Skeletal muscle cell (primary cell): ENCODE results near the gene DIO3.
"Not testable (repeated sequence)": the region's sequence is repeated elsewhere in the genome, so short reads cannot be mapped to it uniquely, and the experiment has no call there.

Source experiments
- DNase-seq: peaks from one replicate; pipeline ENCODE4 v3.0.0-alpha.2; 2010; ENCODE audit warnings: low read depth
- H3K4me3 ChIP-seq: 2 replicates; pipeline ENCODE4 v1.5.1; 2011; ENCODE audit warnings: low read depth, mild to moderate bottlenecking, control low read depth, low read length, moderate library complexity

Gene DIO3

DNA sequence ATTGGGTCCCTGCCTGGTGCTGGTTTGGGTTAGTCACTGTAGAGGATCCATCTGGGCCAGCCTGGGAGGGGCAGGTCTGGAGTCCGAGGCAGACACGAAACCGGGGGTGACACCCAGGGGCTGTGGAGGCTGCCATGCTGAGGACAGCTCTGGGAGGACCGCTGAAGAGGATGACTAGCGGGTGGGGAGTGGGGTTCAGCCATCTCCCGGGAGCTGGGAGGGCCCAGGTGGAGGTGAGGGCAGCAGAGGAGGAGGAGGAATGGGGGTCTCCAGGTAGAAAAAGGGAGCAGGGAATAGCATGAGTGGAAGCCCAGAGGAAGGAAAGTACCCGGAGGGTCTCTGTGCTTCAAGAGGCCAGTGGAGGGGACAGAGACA is 4.0 kb upstream of the DIO3 start:
- no peak for DNase-seq
- H3K4me3 ChIP-seq, result no peak overlapping the region

DNA sequence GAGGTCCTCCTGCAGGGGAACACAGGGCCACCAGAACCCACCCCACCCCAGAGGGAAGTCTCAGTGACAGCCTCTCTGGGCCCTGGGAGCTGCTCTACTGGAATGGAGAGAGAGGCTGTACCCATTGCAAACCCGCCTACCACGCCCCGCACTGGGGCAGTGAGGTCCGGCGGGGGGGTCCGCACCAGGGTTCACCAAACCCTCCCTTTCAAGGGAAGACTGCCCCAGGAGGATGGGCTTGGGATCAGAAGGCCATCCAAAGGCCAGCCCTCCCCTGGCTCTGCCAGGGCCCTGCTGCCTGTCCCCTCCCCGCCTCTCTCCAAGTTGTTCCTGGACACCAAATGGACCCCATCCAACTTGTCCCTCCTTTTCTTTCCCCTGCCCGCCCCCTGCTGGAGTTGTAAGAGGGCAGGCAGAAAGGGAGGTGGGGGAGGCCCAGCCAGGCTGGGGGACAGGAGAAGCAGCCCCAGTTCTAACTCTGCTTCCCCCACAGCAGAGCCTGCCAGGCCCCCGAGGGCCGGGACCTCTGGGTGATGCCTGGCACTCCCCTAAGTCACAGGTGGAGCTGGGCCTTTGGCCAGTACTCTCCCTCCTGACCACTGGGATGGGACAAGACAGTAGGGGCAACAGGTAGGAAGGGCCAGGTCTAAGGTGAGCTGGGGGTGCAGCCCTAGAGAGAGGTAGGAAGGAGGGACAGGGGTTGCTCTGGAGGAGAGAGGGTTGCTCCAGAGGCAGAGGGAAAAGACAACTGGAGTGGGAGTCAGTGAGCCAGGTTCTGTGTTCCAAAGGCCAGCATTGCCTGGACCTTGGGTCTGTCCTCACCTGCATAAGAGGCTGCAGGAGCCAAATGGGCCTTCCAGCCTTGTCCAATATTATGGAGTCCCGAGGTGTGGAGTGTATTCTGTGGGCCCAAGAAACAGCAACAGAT is 3.2 kb upstream of the DIO3 start:
- DNase-seq, result no peak
- H3K4me3 ChIP-seq, result no peak overlapping the region

DNA sequence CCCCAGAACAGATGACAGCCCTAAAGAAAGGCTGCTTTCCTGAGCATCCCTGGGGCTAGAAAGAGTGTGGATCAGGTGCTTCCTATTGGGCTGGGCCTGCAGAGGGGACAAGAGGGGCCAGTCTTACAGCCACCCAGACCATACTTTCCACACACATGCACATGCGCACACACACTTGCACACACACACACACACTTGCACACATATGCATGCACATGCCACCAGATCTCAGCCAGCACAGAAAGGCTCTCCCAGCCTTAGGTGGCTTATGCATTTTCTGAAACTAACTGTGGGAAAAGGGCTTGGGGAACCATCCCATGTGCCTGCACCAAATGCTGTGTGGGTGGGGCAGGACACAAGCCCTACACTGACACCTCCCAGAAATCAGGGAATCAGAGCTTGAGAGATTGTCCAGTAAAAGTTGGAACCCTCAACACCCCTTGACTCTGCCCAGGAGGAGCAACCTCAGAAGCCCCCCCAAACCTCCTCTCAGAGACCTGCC is 2.5 kb upstream of the DIO3 start:
- DNase-seq, result no peak
- no peak overlapping the region for H3K4me3 ChIP-seq

DNA sequence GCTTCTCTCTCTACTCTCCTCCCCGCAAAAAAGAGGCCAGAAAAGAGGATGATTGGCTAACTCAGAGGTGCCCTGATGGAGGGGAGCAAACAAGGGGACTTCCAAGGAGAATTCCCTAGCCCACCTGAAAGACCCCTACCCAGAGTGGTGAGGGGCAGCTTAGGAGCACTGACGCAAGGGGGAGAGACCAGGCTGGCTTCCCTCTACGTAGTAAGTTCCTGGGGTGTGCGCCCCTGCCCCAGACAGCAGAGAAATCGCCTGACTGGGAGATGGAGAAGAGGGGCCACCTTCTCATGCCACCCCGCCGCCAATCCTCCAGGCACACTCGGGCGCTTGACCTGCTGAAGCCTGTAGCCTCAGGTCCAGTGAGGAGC is 2.1 kb upstream of the DIO3 start:
- no peak overlapping the region for H3K4me3 ChIP-seq
- DNase-seq, result no peak

GRCh38 chr14:101559624-101560533 is 1.4 kb upstream of the DIO3 start:
- no peak for DNase-seq
- H3K4me3 ChIP-seq, result no peak overlapping the region

DNA sequence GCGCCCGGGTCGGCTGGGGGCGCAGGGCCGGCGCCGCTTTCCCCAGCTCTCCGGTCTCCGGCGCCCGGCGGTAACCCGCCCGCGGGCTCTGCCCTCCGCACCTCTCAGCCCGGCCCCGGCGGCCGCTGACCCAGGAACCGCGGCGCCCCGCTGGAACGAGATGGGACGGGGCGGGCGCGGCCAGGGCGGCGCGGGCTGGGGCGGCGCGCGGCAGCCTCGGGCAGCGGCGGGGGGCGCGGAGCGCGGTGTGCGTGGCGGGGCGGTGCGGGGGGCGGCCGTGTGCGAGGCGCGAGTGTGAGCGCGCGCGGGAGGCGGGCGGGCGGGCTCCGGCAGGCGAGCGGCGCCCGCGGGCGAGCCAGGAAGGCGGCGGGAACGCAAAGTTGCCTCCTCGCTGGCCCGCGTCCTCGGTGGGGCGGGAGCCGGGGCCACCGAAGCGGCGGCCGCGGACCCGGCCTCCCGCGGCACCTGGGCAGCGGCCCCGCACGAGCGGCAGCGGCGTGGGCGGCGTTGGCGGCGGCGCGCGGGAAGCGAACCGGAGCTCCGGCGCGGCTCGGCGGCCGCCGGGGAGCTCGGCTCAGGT is 671 bp upstream of the DIO3 start:
- DNase-seq, result no peak
- H3K4me3 ChIP-seq, result no peak overlapping the region

GRCh38 chr14:101561897-101562490 is 699 bp downstream of the DIO3 start:
- no peak overlapping the region for H3K4me3 ChIP-seq
- DNase-seq, result no peak

GRCh38 chr14:101562659-101563351 is 1.5 kb downstream of the DIO3 start:
- DNase-seq, result no peak

GRCh38 chr14:101563352-101563653 is 2.0 kb downstream of the DIO3 start:
- H3K4me3 ChIP-seq, result no peak overlapping the region
- DNase-seq, result no peak

More at GRCh38 chr14:101562659-101563351, 1.5 kb downstream of the DIO3 start:
- no peak overlapping the region for H3K4me3 ChIP-seq

- no peak for DNase-seq
- no peak overlapping the region for H3K4me3 ChIP-seq
Observed at GRCh38 chr14:101563654-101564443, 2.6 kb downstream of the DIO3 start.

- no peak for DNase-seq
- H3K4me3 ChIP-seq, result no peak overlapping the region
Observed at GRCh38 chr14:101564444-101564776, 3.1 kb downstream of the DIO3 start.

- DNase-seq, result no peak
- no peak overlapping the region for H3K4me3 ChIP-seq
Observed at GRCh38 chr14:101564819-101565698, 3.8 kb downstream of the DIO3 start.

- H3K4me3 ChIP-seq, result no peak overlapping the region
- DNase-seq, result no peak
Observed at GRCh38 chr14:101567252-101567651, 6.0 kb downstream of the DIO3 start.

DNA sequence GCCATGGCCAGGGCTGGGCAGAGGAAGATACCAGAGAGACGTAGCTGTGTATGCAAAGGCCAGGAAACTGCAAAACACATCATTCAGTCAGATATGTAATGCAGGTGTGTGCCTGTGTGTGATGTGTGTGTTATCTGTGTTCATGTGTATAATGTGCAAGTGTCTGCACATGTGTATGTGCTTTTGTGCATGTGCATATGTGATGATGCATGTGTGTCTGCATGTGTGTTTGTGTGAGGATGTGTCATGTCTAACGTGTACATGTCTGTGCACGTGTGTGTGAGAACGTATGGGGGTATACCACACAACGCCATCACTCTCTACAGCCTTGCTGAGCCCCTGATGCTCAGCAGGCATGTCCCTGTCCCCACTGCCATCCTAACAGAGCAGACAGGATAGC is 9.7 kb downstream of the DIO3 start:
- no peak overlapping the region for H3K4me3 ChIP-seq
- no peak for DNase-seq

GRCh38 chr14:101572526-101572925 is 11.2 kb downstream of the DIO3 start:
- not testable (repeated sequence) for H3K4me3 ChIP-seq, DNase-seq

GRCh38 chr14:101573289-101573688 is 12.0 kb downstream of the DIO3 start:
- no peak overlapping the region for H3K4me3 ChIP-seq
- no peak for DNase-seq

DNA sequence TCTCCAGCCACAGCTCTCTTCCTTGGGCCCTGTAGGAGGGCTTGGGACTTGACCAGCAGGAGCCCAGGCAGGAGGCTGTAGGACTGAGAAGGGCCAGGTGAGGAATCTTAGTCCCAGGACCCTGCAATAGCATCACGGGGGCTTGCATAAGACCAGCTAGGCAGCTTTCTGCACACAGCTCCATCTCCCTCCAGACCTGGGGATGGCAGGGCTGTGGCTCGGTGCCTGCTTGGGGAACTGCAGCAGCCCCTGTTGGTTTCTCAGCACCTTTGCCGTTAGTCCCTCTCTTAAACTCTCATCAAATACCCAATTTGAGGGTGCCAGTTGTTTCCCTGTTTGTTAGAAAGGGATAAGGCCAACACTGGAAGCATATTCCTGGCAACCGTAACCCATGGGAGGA is 14.3 kb downstream of the DIO3 start:
- DNase-seq, result no peak
- no peak overlapping the region for H3K4me3 ChIP-seq
